UCSD-AML1 (cell line): ENCODE results near the gene VMP1.
"Not testable (repeated sequence)": the region's sequence is repeated elsewhere in the genome, so short reads cannot be mapped to it uniquely, and the experiment has no call there.

Experiments
- DNase-seq: peaks from one replicate; lab custom pipeline; 2025; ENCODE audit not compliant: unreplicated experiment; lab: John Stamatoyannopoulos, UW

Gene VMP1

GRCh38 chr17:59753522-59754467 lies 46.3 kb downstream of the VMP1 start:
- DNase-seq = no peak

GRCh38 chr17:59754552-59754951 lies 47.1 kb downstream of the VMP1 start:
- DNase-seq = no peak

- DNase-seq = not testable (repeated sequence)
Observed at GRCh38 chr17:59755069-59755468, 47.6 kb downstream of the VMP1 start.

GRCh38 chr17:59756236-59756818 lies 48.9 kb downstream of the VMP1 start:
- DNase-seq = no peak

- DNase-seq = no peak
Observed at GRCh38 chr17:59757043-59757442, 49.6 kb downstream of the VMP1 start.

GRCh38 chr17:59757470-59757869 lies 50.0 kb downstream of the VMP1 start:
- DNase-seq = no peak

- DNase-seq = no peak
Observed at GRCh38 chr17:59757881-59758385, 50.5 kb downstream of the VMP1 start.

- not testable (repeated sequence) for DNase-seq
Observed at GRCh38 chr17:59758998-59759651, 51.7 kb downstream of the VMP1 start.

- no peak for DNase-seq
Observed at GRCh38 chr17:59760160-59760559, 52.7 kb downstream of the VMP1 start.

GRCh38 chr17:59761385-59762048 lies 54.1 kb downstream of the VMP1 start:
- no peak for DNase-seq

GRCh38 chr17:59762049-59762823 lies 54.8 kb downstream of the VMP1 start:
- no peak for DNase-seq

GRCh38 chr17:59762824-59763374 lies 55.4 kb downstream of the VMP1 start:
- no peak for DNase-seq

GRCh38 chr17:59763861-59764260 lies 56.4 kb downstream of the VMP1 start:
- no peak for DNase-seq

- DNase-seq = no peak
Observed at GRCh38 chr17:59764292-59764741, 56.9 kb downstream of the VMP1 start.

GRCh38 chr17:59765038-59765437 lies 57.6 kb downstream of the VMP1 start:
- DNase-seq = no peak

- no peak for DNase-seq
Observed at GRCh38 chr17:59766491-59766890, 59.0 kb downstream of the VMP1 start.

- no peak for DNase-seq
Observed at GRCh38 chr17:59767176-59767575, 59.7 kb downstream of the VMP1 start.

GRCh38 chr17:59769887-59770286 lies 62.4 kb downstream of the VMP1 start:
- DNase-seq = no peak

- DNase-seq = no peak
Observed at GRCh38 chr17:59771093-59771492, 63.6 kb downstream of the VMP1 start.

- no peak for DNase-seq
Observed at GRCh38 chr17:59775786-59776350, 68.4 kb downstream of the VMP1 start.
